OCI-LY1 (cell line): ENCODE results near the gene FREM2.

Experiments
- H2AFZ ChIP-seq: fragments of 200-600 bp; sonication (generic), shearing (Covaris generic); 2 replicates; pipeline ENCODE4 v1.6.0; 2014; ENCODE audit warnings: antibody characterized with exemption, mild to moderate bottlenecking, low read length
- H3F3A ChIP-seq: fragments of 200-600 bp; sonication (generic), shearing (Covaris generic); 2 replicates; pipeline ENCODE4 v1.6.0; 2014; ENCODE audit warnings: mild to moderate bottlenecking, antibody characterized with exemption, low read length, moderate library complexity; ENCODE audit not compliant: insufficient read depth
- H3K27ac ChIP-seq: fragments of 200-600 bp; sonication (generic); 2 replicates; pipeline ENCODE4 v1.5.1; 2014; ENCODE audit warnings: low read length, mixed run types, mild to moderate bottlenecking, low read depth; ENCODE audit not compliant: poor library complexity, severe bottlenecking
- H3K27me3 ChIP-seq: fragments of 200-600 bp; sonication (generic); 2 replicates; pipeline ENCODE4 v1.6.0; 2014; ENCODE audit warnings: antibody characterized with exemption, mild to moderate bottlenecking, low read length, moderate library complexity; ENCODE audit not compliant: insufficient read depth
- H3K36me3 ChIP-seq: fragments of 200-600 bp; sonication (generic); 2 replicates; pipeline ENCODE4 v1.6.1; 2014; ENCODE audit warnings: mild to moderate bottlenecking, antibody characterized with exemption, low read length, moderate library complexity, mixed read lengths; ENCODE audit not compliant: insufficient read depth
- H3K4me1 ChIP-seq: fragments of 200-600 bp; sonication (generic); 2 replicates; pipeline ENCODE4 v1.5.1; 2014; ENCODE audit warnings: mild to moderate bottlenecking, low read length, moderate library complexity; ENCODE audit not compliant: insufficient read depth, severe bottlenecking
- H3K4me2 ChIP-seq: fragments of 200-600 bp; sonication (generic), shearing (Covaris generic); 2 replicates; pipeline ENCODE4 v1.6.1; 2014; ENCODE audit warnings: low read length
- H3K4me3 ChIP-seq: fragments of 200-600 bp; sonication (generic); 2 replicates; pipeline ENCODE4 v1.5.1; 2014; ENCODE audit warnings: low read length, low read depth, mild to moderate bottlenecking, mixed read lengths; ENCODE audit not compliant: poor library complexity, severe bottlenecking
- H3K79me2 ChIP-seq: fragments of 200-600 bp; shearing (Covaris generic); 2 replicates; pipeline ENCODE4 v1.6.1; 2016; ENCODE audit warnings: mixed run types, low read length, mixed read lengths; ENCODE audit not compliant: insufficient read depth
- H3K9ac ChIP-seq: fragments of 200-600 bp; sonication (generic), shearing (Covaris generic); 2 replicates; pipeline ENCODE4 v1.6.1; 2014; ENCODE audit warnings: mild to moderate bottlenecking, low read length, mixed read lengths
- H3K9me2 ChIP-seq: fragments of 200-600 bp; sonication (generic), shearing (Covaris generic); 2 replicates; pipeline ENCODE4 v1.6.1; 2014; ENCODE audit warnings: low read depth, mild to moderate bottlenecking, low read length, mixed read lengths
- H3K9me3 ChIP-seq: fragments of 200-600 bp; shearing (Covaris generic); 2 replicates; pipeline ENCODE4 v1.6.1; 2014; ENCODE audit warnings: low read length, mixed read lengths
- H4K20me1 ChIP-seq: fragments of 200-600 bp; sonication (generic), shearing (Covaris generic); 2 replicates; pipeline ENCODE4 v1.6.0; 2016; ENCODE audit warnings: mild to moderate bottlenecking, low read length; ENCODE audit not compliant: insufficient read depth
- EZH2 ChIP-seq: fragments of 200-600 bp; sonication (generic), shearing (Covaris generic); IDR thresholded peaks from 2 replicates; pipeline ENCODE4 v1.8.0; 2017; ENCODE audit warnings: borderline replicate concordance, mixed run types, mild to moderate bottlenecking, antibody characterized with exemption, low read length, moderate library complexity, mixed read lengths
- TF ChIP-seq, protein P1 (sequence below): fragments of 200-600 bp; sonication (generic), shearing (Covaris generic); IDR thresholded peaks from 2 replicates; pipeline ENCODE4 v1.5.1; 2017; ENCODE audit warnings: mild to moderate bottlenecking, antibody characterized with exemption, low read length, moderate library complexity, mixed read lengths

FREM2 gene

GRCh38 chr13:38755793-38756192, 68.9 kb downstream of the FREM2 start:
- Histone ChIP-seq H3K36me3 (no peaks in the 10 kb centered on the region), H3K79me2 (no peaks in the 10 kb centered on the region), H2AFZ (no peak overlapping the region), H3K9me2 (no peaks in the 10 kb centered on the region), H3F3A (no peaks in the 10 kb centered on the region), H4K20me1 (no peaks in the 10 kb centered on the region), H3K4me2 (no peak overlapping the region), H3K9ac (no peak overlapping the region), H3K9me3 (no peaks in the 10 kb centered on the region), H3K27me3 (no peaks in the 10 kb centered on the region), H3K4me3 (no peak overlapping the region), H3K4me1 (no peaks in the 10 kb centered on the region), H3K27ac (no peak overlapping the region)
- TF ChIP-seq, protein P1, sequence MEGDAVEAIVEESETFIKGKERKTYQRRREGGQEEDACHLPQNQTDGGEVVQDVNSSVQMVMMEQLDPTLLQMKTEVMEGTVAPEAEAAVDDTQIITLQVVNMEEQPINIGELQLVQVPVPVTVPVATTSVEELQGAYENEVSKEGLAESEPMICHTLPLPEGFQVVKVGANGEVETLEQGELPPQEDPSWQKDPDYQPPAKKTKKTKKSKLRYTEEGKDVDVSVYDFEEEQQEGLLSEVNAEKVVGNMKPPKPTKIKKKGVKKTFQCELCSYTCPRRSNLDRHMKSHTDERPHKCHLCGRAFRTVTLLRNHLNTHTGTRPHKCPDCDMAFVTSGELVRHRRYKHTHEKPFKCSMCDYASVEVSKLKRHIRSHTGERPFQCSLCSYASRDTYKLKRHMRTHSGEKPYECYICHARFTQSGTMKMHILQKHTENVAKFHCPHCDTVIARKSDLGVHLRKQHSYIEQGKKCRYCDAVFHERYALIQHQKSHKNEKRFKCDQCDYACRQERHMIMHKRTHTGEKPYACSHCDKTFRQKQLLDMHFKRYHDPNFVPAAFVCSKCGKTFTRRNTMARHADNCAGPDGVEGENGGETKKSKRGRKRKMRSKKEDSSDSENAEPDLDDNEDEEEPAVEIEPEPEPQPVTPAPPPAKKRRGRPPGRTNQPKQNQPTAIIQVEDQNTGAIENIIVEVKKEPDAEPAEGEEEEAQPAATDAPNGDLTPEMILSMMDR, result no peak
- no peak for TF ChIP-seq EZH2

GRCh38 chr13:38758277-38758676, 71.4 kb downstream of the FREM2 start:
- Histone ChIP-seq H3K27ac (no peak overlapping the region), H3K36me3 (no peaks in the 10 kb centered on the region), H3K79me2 (no peaks in the 10 kb centered on the region), H4K20me1 (no peaks in the 10 kb centered on the region), H2AFZ (no peak overlapping the region), H3F3A (no peaks in the 10 kb centered on the region), H3K27me3 (no peaks in the 10 kb centered on the region), H3K4me1 (no peaks in the 10 kb centered on the region), H3K9me2 (no peaks in the 10 kb centered on the region), H3K9me3 (no peaks in the 10 kb centered on the region), H3K4me3 (no peak overlapping the region), H3K9ac (no peak overlapping the region), H3K4me2 (no peak overlapping the region)
- TF ChIP-seq EZH2, result no peak
- TF ChIP-seq, protein P1, result no peak

DNA sequence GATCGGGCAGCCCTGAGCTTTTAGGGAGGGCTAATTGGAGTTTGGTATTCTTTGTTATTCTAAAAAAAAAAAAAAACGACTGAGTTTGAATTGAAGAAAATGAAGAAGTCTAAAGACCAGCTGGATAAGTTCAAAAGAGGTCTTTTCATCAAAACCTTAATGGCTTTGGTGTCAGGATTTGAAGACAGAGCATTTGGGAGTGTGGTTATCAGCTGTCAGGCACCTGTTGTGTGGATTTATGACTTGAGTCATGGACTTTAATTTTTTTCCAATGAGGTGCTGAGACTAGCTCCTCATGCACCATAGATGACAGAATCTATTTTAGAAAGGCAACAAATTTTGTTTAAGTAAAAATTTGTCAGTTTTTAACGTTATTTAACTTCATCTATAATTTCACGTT, 72.5 kb downstream of the FREM2 start:
- Histone ChIP-seq H2AFZ (no peak overlapping the region), H3K9me3 (no peaks in the 10 kb centered on the region), H3K4me2 (no peak overlapping the region), H3K4me1 (no peaks in the 10 kb centered on the region), H3K4me3 (no peak overlapping the region), H3K27ac (no peak overlapping the region), H3K27me3 (no peaks in the 10 kb centered on the region), H3K9ac (no peak overlapping the region), H3K79me2 (no peaks in the 10 kb centered on the region), H4K20me1 (no peaks in the 10 kb centered on the region), H3K36me3 (no peaks in the 10 kb centered on the region), H3F3A (no peaks in the 10 kb centered on the region), H3K9me2 (no peaks in the 10 kb centered on the region)
- TF ChIP-seq, protein P1, result no peak
- no peak for TF ChIP-seq EZH2
